Mesendoderm (in vitro differentiated cells): ENCODE data around the gene PGAM2.

Experiments
- DNase-seq: peaks from one replicate; pipeline ENCODE4 v3.0.0; 2013
- H2AK5ac ChIP-seq: 2 replicates; pipeline ENCODE4 v1.6.1; 2013; ENCODE audit warnings: low read length, inconsistent platforms
- H2BK120ac ChIP-seq: 2 replicates; pipeline ENCODE4 v1.6.1; 2013; ENCODE audit warnings: low read depth, mild to moderate bottlenecking, low read length, moderate library complexity, mixed read lengths
- H2BK15ac ChIP-seq: replicated peaks from 2 replicates; pipeline ENCODE4 v1.6.1; 2013; ENCODE audit warnings: low read depth, mild to moderate bottlenecking, moderate library complexity
- H2BK5ac ChIP-seq: 2 replicates; pipeline ENCODE4 v1.6.1; 2013; ENCODE audit warnings: low read length, inconsistent platforms
- H3K18ac ChIP-seq: 2 replicates; pipeline ENCODE4 v1.6.1; 2013; ENCODE audit warnings: mild to moderate bottlenecking, low read length, mixed read lengths
- H3K23ac ChIP-seq: one replicate; pipeline ENCODE4 v1.6.1; 2013; ENCODE audit warnings: low read length
- H3K27ac ChIP-seq: 2 replicates; pipeline ENCODE4 v1.5.1; 2013; ENCODE audit warnings: low read depth, mild to moderate bottlenecking, inconsistent platforms, low read length, moderate library complexity
- H3K27me3 ChIP-seq: 2 replicates; pipeline ENCODE4 v1.6.1; 2013; ENCODE audit warnings: low read length, control low read depth, mild to moderate bottlenecking, inconsistent platforms; ENCODE audit not compliant: insufficient read depth, poor library complexity
- H3K36me3 ChIP-seq: 2 replicates; pipeline ENCODE4 v1.6.1; 2013; ENCODE audit warnings: low read length, inconsistent platforms; ENCODE audit not compliant: control insufficient read depth, insufficient read depth
- H3K4ac ChIP-seq: one replicate; pipeline ENCODE4 v1.6.1; 2013; ENCODE audit warnings: low read depth, mild to moderate bottlenecking, low read length, moderate library complexity
- H3K4me1 ChIP-seq: 2 replicates; pipeline ENCODE4 v1.6.1; 2013; ENCODE audit warnings: low read depth, low read length, inconsistent platforms; ENCODE audit not compliant: control insufficient read depth
- H3K4me2 ChIP-seq: 2 replicates; pipeline ENCODE4 v1.6.1; 2013; ENCODE audit warnings: low read length
- H3K4me3 ChIP-seq: 2 replicates; pipeline ENCODE4 v1.5.1; 2013; ENCODE audit warnings: mild to moderate bottlenecking, low read length
- H3K56ac ChIP-seq: one replicate; pipeline ENCODE4 v1.6.1; 2013; ENCODE audit warnings: low read length
- H3K79me1 ChIP-seq: 2 replicates; pipeline ENCODE4 v1.6.1; 2013; ENCODE audit warnings: low read length, inconsistent platforms
- H3K79me2 ChIP-seq: 2 replicates; pipeline ENCODE4 v1.6.1; 2013; ENCODE audit warnings: mild to moderate bottlenecking, low read length; ENCODE audit not compliant: control insufficient read depth, insufficient read depth
- H3K9ac ChIP-seq: 2 replicates; pipeline ENCODE4 v1.6.1; 2013; ENCODE audit warnings: low read length, inconsistent platforms
- H4K5ac ChIP-seq: one replicate; pipeline ENCODE4 v1.6.1; 2013; ENCODE audit warnings: low read length
- H4K8ac ChIP-seq: one replicate; pipeline ENCODE4 v1.6.1; 2013; ENCODE audit warnings: low read depth, mild to moderate bottlenecking, control low read depth, low read length, moderate library complexity
- WGBS: extraction: QIAGEN DNeasy Blood & Tissue Kit; methylation state at CpG from one replicate; pipeline ENCODE4 v1.1.7; 2013; ENCODE audit warnings: low lambda C conversion rate, missing lambda C conversion rate; ENCODE audit not compliant: insufficient coverage; ENCODE audit errors: extremely low coverage; 5-methylcytosine and 5-hydroxymethylcytosine counted together

Gene PGAM2

GRCh38 chr7:44071726-44072363 is 6.5 kb upstream of the PGAM2 start:
- H3K56ac ChIP-seq = no peak overlapping the region
- no peaks in the 10 kb centered on the region for H3K27me3 ChIP-seq
- H2BK120ac ChIP-seq = no peak overlapping the region
- no peak overlapping the region for H4K8ac ChIP-seq
- H3K4me2 ChIP-seq = no peak overlapping the region
- H3K79me2 ChIP-seq = no peaks in the 10 kb centered on the region
- H3K18ac ChIP-seq = no peak overlapping the region
- no peak overlapping the region for H4K5ac ChIP-seq
- no peak overlapping the region for H2BK5ac ChIP-seq
- no peak overlapping the region for H2AK5ac ChIP-seq
- DNase-seq = no peak
- H3K23ac ChIP-seq = no peak overlapping the region
- H3K4ac ChIP-seq = no peak overlapping the region
- H3K36me3 ChIP-seq = no peaks in the 10 kb centered on the region
- no peak overlapping the region for H3K27ac ChIP-seq
- no peak overlapping the region for H2BK15ac ChIP-seq
- no peak overlapping the region for H3K9ac ChIP-seq
- WGBS = no CpG with 5 or more reads among the region's 9 CpGs
- H3K4me3 ChIP-seq = no peak overlapping the region
- no peaks in the 10 kb centered on the region for H3K79me1 ChIP-seq
- no peaks in the 10 kb centered on the region for H3K4me1 ChIP-seq

GRCh38 chr7:44068054-44068453 is 2.7 kb upstream of the PGAM2 start:
- Histone ChIP-seq H3K4ac (no peak overlapping the region), H3K79me2 (no peaks in the 10 kb centered on the region), H3K18ac (no peak overlapping the region), H3K27me3 (no peaks in the 10 kb centered on the region), H3K36me3 (no peaks in the 10 kb centered on the region), H3K56ac (no peak overlapping the region), H2BK120ac (no peak overlapping the region), H4K8ac (no peak overlapping the region), H3K4me3 (no peak overlapping the region), H3K79me1 (no peaks in the 10 kb centered on the region), H3K9ac (no peak overlapping the region), H3K4me1 (peaks cover 4% of the 10 kb centered on the region), H3K4me2 (no peak overlapping the region), H3K27ac (no peak overlapping the region), H4K5ac (no peak overlapping the region), H2BK15ac (no peak overlapping the region), H2BK5ac (no peak overlapping the region), H2AK5ac (no peak overlapping the region), H3K23ac (no peak overlapping the region)
- no peak for DNase-seq
- no CpG with 5 or more reads among the region's 7 CpGs for WGBS

- Histone ChIP-seq H2BK15ac (no peak overlapping the region), H3K79me1 (no peaks in the 10 kb centered on the region), H2BK5ac (no peak overlapping the region), H2BK120ac (no peak overlapping the region), H2AK5ac (no peak overlapping the region), H3K23ac (no peak overlapping the region), H4K8ac (no peak overlapping the region), H3K36me3 (no peaks in the 10 kb centered on the region), H3K4me1 (peaks cover 4% of the 10 kb centered on the region), H3K4ac (no peak overlapping the region), H3K27ac (no peak overlapping the region), H3K4me2 (no peak overlapping the region), H3K18ac (no peak overlapping the region), H3K27me3 (no peaks in the 10 kb centered on the region), H3K9ac (no peak overlapping the region), H3K4me3 (no peak overlapping the region), H3K56ac (no peak overlapping the region), H4K5ac (no peak overlapping the region), H3K79me2 (no peaks in the 10 kb centered on the region)
- no peak for DNase-seq
- WGBS = no CpG with 5 or more reads among the region's 11 CpGs
Measured at GRCh38 chr7:44067064-44067951, 1.9 kb upstream of the PGAM2 start.

- no peak overlapping the region for H3K18ac ChIP-seq
- no peak overlapping the region for H2AK5ac ChIP-seq
- no peaks in the 10 kb centered on the region for H3K36me3 ChIP-seq
- no peak overlapping the region for H3K4me2 ChIP-seq
- no peak for DNase-seq
- WGBS = no CpG with 5 or more reads among the region's 7 CpGs
- no peak overlapping the region for H4K8ac ChIP-seq
- no peak overlapping the region for H3K56ac ChIP-seq
- no peak overlapping the region for H3K4me3 ChIP-seq
- H2BK5ac ChIP-seq = no peak overlapping the region
- H3K27ac ChIP-seq = no peak overlapping the region
- H2BK15ac ChIP-seq = no peak overlapping the region
- no peaks in the 10 kb centered on the region for H3K27me3 ChIP-seq
- H3K4ac ChIP-seq = no peak overlapping the region
- H2BK120ac ChIP-seq = no peak overlapping the region
- no peak overlapping the region for H3K23ac ChIP-seq
- peaks cover 4% of the 10 kb centered on the region for H3K4me1 ChIP-seq
- no peaks in the 10 kb centered on the region for H3K79me2 ChIP-seq
- no peak overlapping the region for H3K9ac ChIP-seq
- H4K5ac ChIP-seq = no peak overlapping the region
- H3K79me1 ChIP-seq = no peaks in the 10 kb centered on the region
Measured at GRCh38 chr7:44066494-44067063, 1.2 kb upstream of the PGAM2 start.

GRCh38 chr7:44066111-44066460 is 719 bp upstream of the PGAM2 start:
- no peak overlapping the region for H3K56ac ChIP-seq
- no peak overlapping the region for H4K5ac ChIP-seq
- no peak overlapping the region for H4K8ac ChIP-seq
- H2BK120ac ChIP-seq = no peak overlapping the region
- H3K18ac ChIP-seq = no peak overlapping the region
- peaks cover 4% of the 10 kb centered on the region for H3K4me1 ChIP-seq
- no peak overlapping the region for H2BK5ac ChIP-seq
- H3K9ac ChIP-seq = no peak overlapping the region
- no peaks in the 10 kb centered on the region for H3K36me3 ChIP-seq
- no peak overlapping the region for H2BK15ac ChIP-seq
- H3K27me3 ChIP-seq = no peaks in the 10 kb centered on the region
- no peaks in the 10 kb centered on the region for H3K79me1 ChIP-seq
- no peak overlapping the region for H3K4me2 ChIP-seq
- no peak overlapping the region for H3K4me3 ChIP-seq
- no CpG with 5 or more reads among the region's 6 CpGs for WGBS
- DNase-seq = no peak
- no peak overlapping the region for H3K4ac ChIP-seq
- H3K23ac ChIP-seq = no peak overlapping the region
- no peak overlapping the region for H3K27ac ChIP-seq
- no peak overlapping the region for H2AK5ac ChIP-seq
- no peaks in the 10 kb centered on the region for H3K79me2 ChIP-seq
